Erythroblast (primary cell): Measurements from ENCODE around the gene SLA2.

Experiments
- DNase-seq, 2 experiments: peaks; one replicate each; lab custom pipeline; 2025; lab: John Stamatoyannopoulos, UW
- GATA1 ChIP-seq: IDR thresholded peaks from 2 replicates; pipeline ENCODE4 v1.6.1; 2011; ENCODE audit warnings: low read depth, mild to moderate bottlenecking, control low read depth, low read length, moderate library complexity
- POLR2A ChIP-seq: IDR thresholded peaks from 2 replicates; pipeline ENCODE4 v1.6.1; 2011; ENCODE audit warnings: mild to moderate bottlenecking, low read length

The SLA2 gene

DNA sequence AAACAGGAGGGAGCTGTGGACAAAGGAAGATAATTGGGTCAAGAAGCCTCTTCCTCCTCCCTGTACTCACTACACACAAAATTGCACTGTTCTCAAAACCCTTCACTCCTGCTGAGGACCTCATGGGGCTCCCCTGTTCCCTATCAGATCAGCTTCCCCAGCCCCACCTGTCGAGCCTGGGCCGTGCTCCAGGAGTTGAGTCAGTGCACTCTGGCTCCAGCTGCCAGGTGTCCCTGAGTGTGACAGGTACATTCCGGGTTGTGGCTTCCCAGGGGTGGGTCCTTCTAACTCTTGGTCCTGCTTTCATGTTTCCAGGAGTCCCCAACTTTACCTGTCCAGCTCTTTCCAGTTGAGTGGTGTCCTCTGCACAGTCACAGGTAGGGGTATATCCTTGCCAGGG, 32.0 kb downstream of the SLA2 start:
- TF ChIP-seq GATA1 (no peak), POLR2A (no peak)
- DNase-seq: no peak

DNA sequence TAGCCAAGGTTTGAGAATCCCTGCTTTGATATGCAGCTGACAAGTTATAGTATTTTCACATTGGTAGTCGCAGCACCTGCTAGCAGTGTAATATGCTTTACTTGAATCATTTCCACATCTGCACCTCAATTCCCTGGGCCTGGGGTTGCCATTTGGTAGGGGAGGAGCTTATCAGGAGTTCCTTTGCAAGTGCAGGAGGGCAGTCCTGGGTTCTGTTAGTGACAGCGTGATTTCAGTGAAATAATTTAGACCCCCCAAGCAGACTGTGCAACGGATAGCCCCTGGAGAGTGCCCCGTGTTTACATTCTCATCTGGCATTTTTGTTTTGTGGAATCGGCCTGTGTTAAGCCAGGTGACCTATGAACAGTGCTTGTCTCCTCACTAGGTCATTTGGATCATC, 34.4 kb downstream of the SLA2 start:
- no peak for TF ChIP-seq POLR2A
- no peak for TF ChIP-seq GATA1
- no peak for DNase-seq

DNA sequence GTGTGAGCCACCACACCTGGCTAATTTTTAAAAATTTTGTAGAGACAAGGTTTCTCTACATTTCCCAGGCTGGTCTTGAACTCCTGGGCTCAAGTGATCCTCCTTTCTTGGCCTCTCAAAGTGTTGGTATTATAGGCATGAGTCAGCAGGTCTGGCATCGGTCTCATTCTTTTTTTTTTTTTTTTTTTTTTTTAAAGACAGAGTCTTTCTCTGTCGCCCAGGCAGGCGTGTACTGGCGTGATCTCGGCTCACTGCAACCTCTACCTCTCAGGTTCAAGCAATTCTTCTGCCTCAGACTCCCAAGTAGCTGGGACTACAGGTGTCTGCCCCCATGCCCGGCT, 37.6 kb downstream of the SLA2 start:
- peak in 1 of 2 experiments; percentile 17 for DNase-seq

DNA sequence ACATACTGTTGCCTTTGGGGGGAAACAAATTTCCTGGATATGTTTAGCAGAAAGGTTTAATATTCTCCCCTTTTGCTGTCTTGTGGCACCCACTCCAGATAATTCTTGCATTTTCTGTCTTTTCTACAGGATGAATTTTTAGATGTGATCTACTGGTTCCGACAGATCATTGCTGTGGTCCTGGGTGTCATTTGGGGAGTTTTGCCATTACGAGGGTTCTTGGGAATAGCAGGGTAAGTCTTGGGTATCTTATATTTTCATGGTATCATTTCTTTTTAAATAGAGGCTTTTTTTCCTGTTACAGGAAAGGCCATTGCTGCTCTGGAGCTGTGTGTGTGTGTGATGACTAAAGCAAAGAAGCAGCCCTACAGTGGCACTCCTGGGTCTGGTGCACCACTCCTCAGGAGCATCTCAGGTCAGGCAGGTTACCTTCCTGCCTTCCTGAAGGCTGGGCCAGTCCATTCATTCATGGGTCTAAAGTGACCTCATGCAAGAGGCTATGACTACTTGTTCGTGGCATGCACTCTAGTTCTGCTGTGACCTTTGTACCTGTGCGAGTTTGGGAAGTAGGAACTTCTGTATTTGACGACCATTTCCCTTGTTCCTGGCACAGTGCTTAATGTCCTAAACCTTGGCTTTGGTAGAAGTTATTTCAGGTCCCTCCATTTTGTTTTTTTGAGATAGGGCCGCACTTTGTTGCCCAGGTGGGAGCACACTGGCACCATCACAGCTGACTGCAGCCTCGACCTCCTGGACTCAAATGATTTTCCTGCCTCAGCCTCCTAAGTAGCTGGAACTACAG, 38.2 kb downstream of the SLA2 start:
- TF ChIP-seq GATA1 (no peak), POLR2A (no peak)
- DNase-seq: peak in 1 of 2 experiments; percentile 11

DNA sequence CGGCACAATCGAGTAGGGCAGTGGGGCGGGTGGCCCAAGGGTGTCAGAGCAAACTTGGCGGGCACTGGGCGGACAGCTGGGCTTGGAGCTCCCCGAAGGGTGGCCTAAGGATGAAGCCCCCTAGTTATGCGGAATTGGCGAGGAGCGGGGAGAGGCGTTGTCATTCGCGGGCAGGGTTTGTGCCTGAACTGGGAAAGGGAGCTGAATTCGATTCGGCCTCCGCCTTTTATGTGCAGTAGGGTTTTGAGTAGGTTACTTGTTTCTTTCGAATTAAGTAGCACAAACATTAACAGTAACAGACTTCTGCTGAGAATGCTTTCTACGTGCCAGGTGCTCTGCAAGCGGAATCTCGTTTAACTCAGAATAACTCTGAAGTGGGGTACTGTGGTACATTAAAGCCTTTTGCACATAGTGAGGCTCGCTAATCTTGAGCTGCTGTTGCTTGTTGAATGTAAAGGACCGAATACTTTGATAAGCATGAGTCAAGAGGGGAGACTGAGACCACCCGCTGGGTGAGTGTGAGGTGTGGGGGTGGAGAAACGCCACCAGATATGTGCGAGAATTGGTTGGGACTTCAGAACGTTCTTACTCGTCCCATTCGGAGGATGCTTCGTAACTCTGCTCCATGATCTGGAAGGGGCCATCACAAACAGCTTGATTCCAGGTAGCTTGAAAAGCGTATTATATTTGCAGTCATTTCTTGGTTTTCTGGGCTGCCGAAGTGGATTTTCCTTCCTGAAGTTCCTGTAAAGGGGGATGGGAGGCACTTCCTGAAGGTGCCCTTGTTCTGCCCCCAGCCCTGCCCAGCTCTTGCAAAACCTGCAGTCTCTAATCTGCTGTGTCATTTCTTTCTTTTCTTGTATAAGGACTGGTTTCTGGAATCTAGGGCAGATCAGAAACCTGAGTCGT, 39.6 kb downstream of the SLA2 start:
- DNase-seq: peak; percentile 56 to 67
- TF ChIP-seq POLR2A (no peak), GATA1 (no peak)

DNA sequence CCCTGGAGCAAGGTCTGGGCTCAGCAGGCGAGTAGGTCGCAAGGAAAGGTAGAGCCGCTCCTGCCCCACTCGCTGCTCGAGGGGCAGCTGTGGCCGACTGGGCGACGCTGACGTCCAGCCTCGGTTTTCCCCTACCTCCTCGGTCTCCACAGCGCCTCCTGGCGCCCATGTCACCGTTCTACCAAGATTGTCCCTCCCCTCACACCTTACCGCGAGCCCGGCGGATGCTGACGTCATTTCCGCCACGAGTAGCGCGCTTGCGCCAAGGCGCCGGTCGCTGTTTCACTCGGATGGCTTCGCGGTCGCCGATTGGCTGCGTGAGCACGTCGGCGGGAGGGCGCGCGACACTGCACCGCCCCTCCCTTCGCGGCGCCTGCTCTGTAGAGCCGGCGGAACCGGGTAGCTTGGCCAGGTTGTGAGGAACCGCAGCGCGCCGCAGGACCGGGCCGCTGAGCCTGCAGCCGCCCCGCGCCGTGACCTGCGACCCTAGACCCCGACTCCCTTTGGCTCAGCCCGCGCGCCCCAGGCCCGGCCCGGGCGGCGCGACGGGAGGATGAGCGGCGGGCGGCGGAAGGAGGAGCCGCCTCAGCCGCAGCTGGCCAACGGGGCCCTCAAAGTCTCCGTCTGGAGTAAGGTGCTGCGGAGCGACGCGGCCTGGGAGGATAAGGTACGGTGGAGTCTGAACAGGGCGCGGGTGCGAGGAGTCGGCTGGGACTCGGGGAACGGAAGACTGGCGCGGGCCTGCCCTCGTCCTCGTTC, 40.4 kb downstream of the SLA2 start, which contains the start of gene RAB5IF:
RAB5IF (plus strand) TSS at position 381 of the 759 bp plus-strand sequence; CDS start at position 554, 173 bp downstream.
- DNase-seq: peak; percentile 99 to 100
- TF ChIP-seq GATA1 (no peak), POLR2A (peak; percentile 92)

DNA sequence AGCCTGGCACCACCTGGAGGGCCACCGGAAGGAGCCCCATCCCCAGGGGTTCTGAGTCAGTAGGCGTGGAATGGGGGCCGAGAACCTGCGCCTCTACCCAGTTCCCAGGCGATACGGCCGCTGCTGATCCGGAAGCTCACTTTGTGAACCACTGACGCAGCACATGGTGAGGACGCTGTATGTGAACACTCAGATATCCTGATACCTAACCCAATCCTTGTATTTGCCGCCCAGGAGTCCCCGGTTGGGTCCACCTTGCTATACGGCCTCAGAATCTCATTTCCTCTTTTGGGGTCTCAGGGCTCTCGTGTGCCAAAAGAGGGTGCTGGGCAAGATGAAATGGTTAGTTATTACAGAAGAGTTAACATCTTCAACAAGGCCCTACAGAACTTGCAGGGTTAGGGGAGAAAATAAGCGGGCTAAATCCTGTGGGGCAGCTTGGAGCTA, 41.0 kb downstream of the SLA2 start:
- DNase-seq: peak; percentile 71 to 79
- no peak for TF ChIP-seq POLR2A
- no peak for TF ChIP-seq GATA1

DNA sequence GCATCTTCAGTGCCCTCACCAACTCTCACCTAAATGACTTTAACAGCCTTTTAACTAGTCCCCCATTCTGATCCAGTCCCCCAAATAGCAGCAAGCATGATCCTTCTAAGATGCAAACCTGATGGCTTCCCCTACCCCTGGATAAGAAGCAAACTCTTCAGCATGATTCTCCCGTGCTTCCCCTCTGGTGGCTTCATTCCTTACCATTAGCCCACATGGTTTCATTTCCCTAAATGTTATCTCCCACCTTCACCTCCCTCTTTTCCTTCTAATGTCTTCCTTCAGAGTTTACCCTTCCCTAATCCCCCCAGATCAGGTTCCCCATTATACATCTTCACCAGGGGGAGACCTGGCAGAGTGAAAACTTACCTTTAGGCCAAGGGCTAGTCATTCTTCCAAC, 44.5 kb downstream of the SLA2 start:
- no peak for DNase-seq
- TF ChIP-seq GATA1 (no peak), POLR2A (no peak)

DNA sequence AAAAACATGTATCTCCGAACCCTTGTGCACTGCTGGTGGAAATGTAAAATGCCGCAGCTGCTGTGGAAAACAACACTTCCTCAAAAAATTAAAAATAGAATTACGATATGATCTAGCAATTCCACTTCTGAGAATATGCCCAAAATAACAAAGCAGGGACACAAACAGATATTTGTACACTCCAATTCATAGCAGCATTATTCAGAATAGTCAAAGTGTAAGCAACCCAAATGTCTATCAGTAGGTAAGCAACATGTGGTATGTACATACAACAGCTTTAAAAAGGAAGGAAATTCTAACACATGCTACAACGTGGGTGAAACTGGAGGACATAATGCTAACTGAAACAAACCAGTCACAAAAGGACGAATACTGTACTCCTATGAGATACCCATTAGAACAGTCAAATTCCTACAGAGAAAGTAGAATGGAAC, 46.1 kb downstream of the SLA2 start:
- no peak for DNase-seq
- TF ChIP-seq GATA1 (no peak), POLR2A (no peak)

DNA sequence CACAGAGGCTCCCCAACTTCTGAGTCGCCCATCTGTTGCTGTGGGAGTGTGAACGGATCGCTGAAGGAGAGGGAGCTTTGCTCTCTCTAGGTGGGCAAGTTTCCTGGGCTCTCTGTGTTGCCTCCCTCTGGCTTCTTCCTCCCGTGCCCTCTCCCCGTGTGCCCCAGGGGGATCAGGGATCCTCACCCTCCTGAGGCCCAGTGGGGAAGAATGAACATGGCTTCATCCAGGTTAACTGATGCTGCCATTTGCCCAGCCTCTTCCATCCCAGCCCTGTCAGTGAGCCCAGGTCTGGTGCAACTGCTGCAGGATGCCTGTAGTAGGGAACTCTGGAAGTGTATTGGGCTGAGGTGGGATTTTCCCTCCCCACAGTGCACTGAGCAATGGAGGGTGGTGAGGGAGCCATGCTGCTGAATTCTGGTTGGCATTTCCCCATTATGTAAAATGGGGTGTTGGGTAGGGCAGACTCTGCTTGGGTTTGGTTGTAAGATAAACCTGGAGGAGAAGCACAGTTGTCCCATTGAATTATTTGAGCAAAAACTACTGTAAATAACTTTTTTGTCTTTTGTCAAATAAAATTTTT, 52.6 kb downstream of the SLA2 start:
- no peak for TF ChIP-seq POLR2A
- no peak for TF ChIP-seq GATA1
- DNase-seq: no peak

DNA sequence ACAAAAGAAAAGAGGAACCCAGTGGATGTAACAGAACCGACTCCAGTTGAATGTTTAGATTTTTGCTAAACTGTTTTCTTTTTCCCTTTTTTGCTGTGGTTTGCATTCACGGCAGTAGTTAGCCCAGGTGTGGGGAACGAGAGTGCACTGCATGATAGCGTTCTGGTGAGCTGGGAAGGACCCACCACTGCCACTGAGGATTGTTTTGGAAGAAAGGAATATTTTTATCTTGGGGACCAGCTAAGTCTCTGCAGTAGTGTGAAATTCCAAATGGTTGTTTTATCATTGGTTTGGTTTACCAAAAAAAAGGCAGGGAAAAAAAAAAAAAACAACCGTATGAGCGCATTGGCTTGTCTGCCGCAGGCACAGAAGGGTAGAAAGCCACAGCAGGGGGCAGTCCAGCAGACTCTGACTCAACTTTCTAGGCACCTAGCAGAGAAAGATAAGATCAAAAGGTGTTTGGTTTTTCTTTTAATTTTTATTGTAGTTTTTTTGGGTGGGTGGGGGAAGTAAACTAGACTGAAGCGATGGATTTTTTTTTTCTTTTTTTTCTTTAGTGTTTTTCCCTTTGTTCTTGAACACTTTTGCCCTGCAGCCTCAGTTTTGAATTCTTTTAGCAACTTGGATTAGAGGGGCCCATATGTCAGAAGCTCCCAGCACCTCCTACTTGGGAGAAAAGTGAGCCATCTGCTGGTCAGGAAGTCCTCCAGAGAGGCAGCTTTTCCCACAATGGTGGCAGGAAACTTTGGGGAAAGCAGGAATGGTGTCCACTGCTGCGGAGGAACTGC, 53.9 kb downstream of the SLA2 start:
- no peak for DNase-seq

DNA sequence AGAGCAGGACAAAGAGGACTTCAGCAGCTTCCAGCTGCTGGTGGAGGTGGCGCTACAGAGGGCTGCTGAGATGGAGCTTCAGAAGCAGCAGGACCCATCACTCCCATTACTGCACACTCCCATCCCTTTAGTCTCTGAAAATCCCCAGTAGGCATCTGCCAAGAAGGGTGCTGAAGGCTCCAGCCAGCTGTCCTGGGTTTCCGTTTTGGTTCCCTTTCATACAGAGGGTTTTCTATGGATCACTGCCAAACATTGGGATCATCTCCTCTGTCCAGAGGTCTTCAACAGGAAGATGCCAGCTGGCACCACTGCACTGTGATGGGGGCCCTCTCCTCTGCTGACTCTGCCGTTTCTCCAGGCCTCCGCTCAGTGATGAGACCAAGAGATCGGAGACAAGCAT, 54.7 kb downstream of the SLA2 start:
- TF ChIP-seq POLR2A: no peak
- no peak for TF ChIP-seq GATA1
- DNase-seq: no peak

More for the DNA sequence above, 53.9 kb downstream of the SLA2 start:
- no peak for TF ChIP-seq POLR2A
- no peak for TF ChIP-seq GATA1
